PC-3 (cell line): ENCODE measurements around the gene ADARB2. TPM values are rescaled to one million over a fixed set of nuclear protein-coding genes. Genes with fewer than 3 reads are reported as not detected.
"Not testable (repeated sequence)": the region's sequence is repeated elsewhere in the genome, so short reads cannot be mapped to it uniquely, and the experiment has no call there.

Experiments
- ATAC-seq: fragments of 200-7000 bp; cut with Tn5 transposase; 2 replicates; pipeline ENCODE4 v1.9.1; 2020; ENCODE audit warnings: mild to moderate bottlenecking, moderate library complexity
- BruUV-seq: library from RNA; stranded (reverse); fragments of 400-500 nt; replicated peaks from 2 replicates; lab custom pipeline; 2021; lab: Mats Ljungman, UMichigan
- CTCF ChIA-PET: fragments of 300-600 bp; sonication (Branson Sonifier 250); formaldehyde crosslinking; loops from one replicate; lab custom pipeline; 2022; ENCODE audit warnings: antibody characterized with exemption; lab: Charles Lee
- POLR2A ChIA-PET: fragments of 300-600 bp; sonication (Branson Sonifier 250); formaldehyde crosslinking; loops from one replicate; lab custom pipeline; 2022; ENCODE audit warnings: antibody characterized with exemption; ENCODE audit not compliant: unreplicated experiment; lab: Charles Lee
- DNase-seq: peaks from one replicate; pipeline ENCODE4 v3.0.0-alpha.2; 2015
- H2AFZ ChIP-seq: fragments of 300-600 bp; sonication (generic); 2 replicates; pipeline ENCODE4 v1.6.0; 2016; ENCODE audit warnings: antibody characterized with exemption, low read length
- H3F3A ChIP-seq: fragments of 300-600 bp; sonication (generic); one replicate; pipeline ENCODE4 v1.6.0; 2017; ENCODE audit warnings: antibody characterized with exemption, low read length, control low read depth, mild to moderate bottlenecking; ENCODE audit not compliant: unreplicated experiment
- H3K27ac ChIP-seq: fragments of 300-600 bp; sonication (generic); 2 replicates; pipeline ENCODE4 v1.5.1; 2016; ENCODE audit warnings: mild to moderate bottlenecking, low read length
- H3K27me3 ChIP-seq: fragments of 300-600 bp; sonication (generic); 2 replicates; pipeline ENCODE4 v1.6.1; 2016; ENCODE audit warnings: low read length, mixed read lengths
- H3K36me3 ChIP-seq: fragments of 300-600 bp; sonication (generic); 2 replicates; pipeline ENCODE4 v1.6.1; 2016; ENCODE audit warnings: low read depth, mixed run types, low read length, mixed read lengths
- H3K4me1 ChIP-seq: fragments of 300-600 bp; sonication (generic); 2 replicates; pipeline ENCODE4 v1.5.1; 2016; ENCODE audit warnings: low read length; ENCODE audit not compliant: insufficient read depth
- H3K4me2 ChIP-seq: fragments of 300-600 bp; sonication (generic); 2 replicates; pipeline ENCODE4 v1.6.0; 2016; ENCODE audit warnings: low read length
- H3K4me3 ChIP-seq: fragments of 300-600 bp; sonication (generic); 2 replicates; pipeline ENCODE4 v1.5.1; 2016; ENCODE audit warnings: mild to moderate bottlenecking, low read length, mixed read lengths
- H3K79me2 ChIP-seq: fragments of 300-600 bp; sonication (generic); 2 replicates; pipeline ENCODE4 v1.6.1; 2017; ENCODE audit warnings: low read length, mixed read lengths
- H3K9ac ChIP-seq: fragments of 300-600 bp; sonication (generic); 2 replicates; pipeline ENCODE4 v1.6.0; 2016; ENCODE audit warnings: mild to moderate bottlenecking, low read length
- H3K9me2 ChIP-seq: fragments of 300-600 bp; sonication (generic); replicated peaks from 2 replicates; pipeline ENCODE4 v1.6.1; 2016; ENCODE audit warnings: mixed run types, low read length, mixed read lengths
- H3K9me3 ChIP-seq: fragments of 300-600 bp; sonication (generic); 2 replicates; pipeline ENCODE4 v1.6.1; 2016; ENCODE audit warnings: low read length, mixed read lengths
- H4K20me1 ChIP-seq: fragments of 300-600 bp; sonication (generic); 2 replicates; pipeline ENCODE4 v1.6.1; 2016; ENCODE audit warnings: low read length, mixed read lengths
- EZH2 ChIP-seq: fragments of 300-600 bp; sonication (generic); IDR thresholded peaks from one replicate; pipeline ENCODE4 v1.6.1; 2017; ENCODE audit warnings: antibody characterized with exemption, mild to moderate bottlenecking, low read length; ENCODE audit not compliant: unreplicated experiment
- EZH2phosphoT487 ChIP-seq: fragments of 300-600 bp; sonication (generic); IDR thresholded peaks from 2 replicates; pipeline ENCODE4 v1.6.1; 2018; ENCODE audit warnings: mild to moderate bottlenecking, antibody characterized with exemption, low read length, borderline replicate concordance
- intact Hi-C: fragments of 100-400 bp; cut with micrococcal nuclease; formaldehyde crosslinking; loops from 2 replicates; pipeline ENCODE4 v1.9.0; 2023
- total RNA-seq: library from RNA; depleted of rRNA; stranded (reverse); fragments of >200 nt; gene quantifications from 2 replicates; pipeline ENCODE4 v1.2.3, GENCODE V29; 2014
- TF ChIP-seq, protein P1 (sequence below): fragments of 300-600 bp; sonication (generic); conservative IDR thresholded peaks from 2 replicates; pipeline ENCODE4 v1.5.1; 2017; ENCODE audit warnings: antibody characterized with exemption, low read depth, mild to moderate bottlenecking, low read length

Gene ADARB2
- total RNA-seq, 1 experiment from 2014 or later, result not detected

DNA sequence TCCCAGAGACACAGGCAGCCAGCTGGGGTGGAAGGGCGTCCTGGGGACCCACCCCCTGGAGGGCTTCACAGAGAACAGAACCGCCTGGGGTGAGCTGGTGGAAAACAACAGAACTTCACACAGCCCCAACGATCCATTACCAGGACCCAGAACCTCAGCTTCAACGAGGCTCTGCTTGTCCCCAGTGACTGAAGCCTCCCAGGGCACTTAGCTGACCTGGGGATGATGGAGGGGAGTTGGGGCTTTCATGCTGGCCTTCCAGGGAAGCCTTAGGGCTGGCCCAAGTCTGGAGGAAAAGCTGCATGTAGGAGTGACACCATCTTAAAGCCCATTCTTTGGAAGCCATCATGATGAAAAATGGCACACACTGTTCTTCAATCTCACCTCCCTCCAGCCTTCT lies 381.0 kb downstream of the ADARB2 start:
- DNase-seq (no peak), ATAC-seq (no peak)
- Histone ChIP-seq H3K9me3 (no peaks in the 10 kb centered on the region), H3K27me3 (no peaks in the 10 kb centered on the region), H3K79me2 (no peaks in the 10 kb centered on the region), H3F3A (no peaks in the 10 kb centered on the region), H3K27ac (no peak overlapping the region), H3K9me2 (no peaks in the 10 kb centered on the region), H2AFZ (no peak overlapping the region), H3K4me3 (no peak overlapping the region), H3K4me1 (no peaks in the 10 kb centered on the region), H3K4me2 (no peak overlapping the region), H3K36me3 (no peaks in the 10 kb centered on the region), H3K9ac (no peak overlapping the region), H4K20me1 (no peaks in the 10 kb centered on the region)
- BruUV-seq, result no TSS peak
- ChIA-PET POLR2A (no interaction called here), CTCF (no interaction called here)
- intact Hi-C loops, result no loop called here
- TF ChIP-seq EZH2, result no peak
- TF ChIP-seq, protein P1, sequence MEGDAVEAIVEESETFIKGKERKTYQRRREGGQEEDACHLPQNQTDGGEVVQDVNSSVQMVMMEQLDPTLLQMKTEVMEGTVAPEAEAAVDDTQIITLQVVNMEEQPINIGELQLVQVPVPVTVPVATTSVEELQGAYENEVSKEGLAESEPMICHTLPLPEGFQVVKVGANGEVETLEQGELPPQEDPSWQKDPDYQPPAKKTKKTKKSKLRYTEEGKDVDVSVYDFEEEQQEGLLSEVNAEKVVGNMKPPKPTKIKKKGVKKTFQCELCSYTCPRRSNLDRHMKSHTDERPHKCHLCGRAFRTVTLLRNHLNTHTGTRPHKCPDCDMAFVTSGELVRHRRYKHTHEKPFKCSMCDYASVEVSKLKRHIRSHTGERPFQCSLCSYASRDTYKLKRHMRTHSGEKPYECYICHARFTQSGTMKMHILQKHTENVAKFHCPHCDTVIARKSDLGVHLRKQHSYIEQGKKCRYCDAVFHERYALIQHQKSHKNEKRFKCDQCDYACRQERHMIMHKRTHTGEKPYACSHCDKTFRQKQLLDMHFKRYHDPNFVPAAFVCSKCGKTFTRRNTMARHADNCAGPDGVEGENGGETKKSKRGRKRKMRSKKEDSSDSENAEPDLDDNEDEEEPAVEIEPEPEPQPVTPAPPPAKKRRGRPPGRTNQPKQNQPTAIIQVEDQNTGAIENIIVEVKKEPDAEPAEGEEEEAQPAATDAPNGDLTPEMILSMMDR, result no peak
- TF ChIP-seq EZH2phosphoT487, result no peak

DNA sequence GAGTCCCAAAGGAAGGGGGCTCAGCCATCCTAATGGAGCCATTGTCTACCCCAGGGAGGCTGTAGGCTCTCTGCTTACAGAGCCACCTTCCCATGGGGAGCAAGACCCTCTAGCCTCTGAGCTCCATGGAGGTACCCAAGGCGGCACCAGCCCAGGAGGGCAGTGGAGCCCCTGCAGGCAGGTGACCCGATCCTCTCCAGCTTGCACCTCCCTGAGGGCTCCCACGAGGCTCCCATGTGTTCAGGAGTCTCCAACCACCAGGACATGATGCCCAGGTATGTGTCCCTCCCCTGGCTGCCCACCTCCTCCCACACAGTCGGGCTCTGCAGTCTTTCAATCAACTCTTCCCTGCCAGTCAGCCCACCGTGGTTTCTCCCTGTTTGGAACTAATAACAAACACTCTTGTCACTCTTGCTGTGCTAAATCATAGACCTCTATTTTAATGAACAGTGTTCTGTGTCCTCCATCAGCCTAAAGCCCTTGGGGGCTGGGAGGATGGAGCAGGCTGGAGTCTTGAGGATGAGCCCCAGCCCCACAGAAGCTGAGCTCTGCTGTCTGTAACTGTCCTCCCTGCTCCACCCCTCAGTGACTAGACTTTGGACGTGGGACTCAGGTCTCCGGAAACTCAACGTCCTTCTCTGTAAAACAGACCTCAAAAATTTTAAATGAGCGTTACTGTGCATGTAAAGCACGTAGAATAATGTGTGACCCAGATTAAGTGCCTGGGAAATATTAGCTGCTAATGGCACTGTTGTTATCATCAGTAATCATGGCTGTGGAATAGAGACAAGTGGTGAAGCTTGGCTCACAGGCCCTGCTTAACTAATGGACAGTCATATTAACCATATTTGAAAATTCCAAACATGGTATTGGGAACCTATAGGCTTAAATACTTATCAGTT lies 382.3 kb downstream of the ADARB2 start:
- Histone ChIP-seq H3K4me2 (no peak overlapping the region), H3K9me2 (no peaks in the 10 kb centered on the region), H2AFZ (no peak overlapping the region), H3K27me3 (no peaks in the 10 kb centered on the region), H3K79me2 (no peaks in the 10 kb centered on the region), H4K20me1 (no peaks in the 10 kb centered on the region), H3K9me3 (no peaks in the 10 kb centered on the region), H3K36me3 (no peaks in the 10 kb centered on the region), H3F3A (no peaks in the 10 kb centered on the region), H3K27ac (no peak overlapping the region), H3K4me3 (no peak overlapping the region), H3K9ac (no peak overlapping the region), H3K4me1 (no peaks in the 10 kb centered on the region)
- TF ChIP-seq EZH2 (no peak), EZH2phosphoT487 (no peak)
- TF ChIP-seq, protein P1, result no peak
- DNase-seq (no peak), ATAC-seq (no peak)
- POLR2A ChIA-PET, result no interaction called here
- BruUV-seq, result no TSS peak
- CTCF ChIA-PET, result no interaction called here
- intact Hi-C loops, result no loop called here

DNA sequence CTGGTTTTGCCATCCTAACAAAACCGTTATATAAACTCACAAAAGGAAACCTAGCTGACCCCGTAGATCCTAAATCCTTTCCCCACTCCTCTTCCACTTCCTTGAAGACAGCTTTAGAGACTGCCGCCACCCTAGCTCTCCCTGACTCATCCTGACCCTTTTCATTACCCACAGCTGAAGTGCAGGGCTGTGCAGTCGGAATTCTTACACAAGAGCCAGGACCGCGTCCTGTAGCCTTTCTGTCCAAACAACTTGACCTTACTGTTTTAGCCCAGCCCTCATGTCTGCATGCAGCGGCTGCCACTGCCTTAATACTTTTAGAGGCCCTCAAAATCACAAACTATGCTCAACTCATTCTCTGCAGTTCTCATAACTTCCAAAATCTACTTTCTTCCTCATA lies 385.0 kb downstream of the ADARB2 start:
- H4K20me1 ChIP-seq, H2AFZ ChIP-seq, intact Hi-C loops, H3K27ac ChIP-seq, H3K36me3 ChIP-seq, H3K4me2 ChIP-seq, H3K9me2 ChIP-seq, POLR2A ChIA-PET, H3K9ac ChIP-seq, CTCF ChIA-PET, H3K9me3 ChIP-seq, ATAC-seq, DNase-seq, BruUV-seq, H3K4me3 ChIP-seq, H3K27me3 ChIP-seq, H3K4me1 ChIP-seq, H3F3A ChIP-seq, H3K79me2 ChIP-seq: not testable (repeated sequence)
